Endothelial cell of umbilical vein (primary cell): ENCODE data around the gene GOLGA6L10.
"Not testable (repeated sequence)": the region's sequence is repeated elsewhere in the genome, so short reads cannot be mapped to it uniquely, and the experiment has no call there.

Source experiments
- EZH2 ChIP-seq: IDR thresholded peaks from 2 replicates; pipeline ENCODE4 v1.6.1; 2012; ENCODE audit warnings: borderline replicate concordance, low read depth, mild to moderate bottlenecking, moderate library complexity, low read length, inconsistent platforms; ENCODE audit not compliant: severe bottlenecking
- MYC ChIP-seq: IDR thresholded peaks from one replicate; pipeline ENCODE4 v1.6.1; 2011; ENCODE audit warnings: mild to moderate bottlenecking, low read depth, low read length
- POLR2A ChIP-seq: IDR thresholded peaks from 2 replicates; pipeline ENCODE4 v1.6.1; 2012; ENCODE audit warnings: low read depth, mild to moderate bottlenecking, control low read depth, low read length
- POLR2AphosphoS5 ChIP-seq: IDR thresholded peaks from 2 replicates; pipeline ENCODE4 v1.6.1; 2012; ENCODE audit warnings: low read depth, mild to moderate bottlenecking, control low read depth, low read length, moderate library complexity; ENCODE audit not compliant: insufficient read depth
- TF ChIP-seq, protein P1 (sequence below), 2 donors: IDR thresholded peaks; 1 replicate in 1 of 2; 2 replicates in 1 of 2; pipeline ENCODE4 v1.5.1; 2011; ENCODE audit warnings: low read length in 2 of 2, mild to moderate bottlenecking in 2 of 2, moderate library complexity in 2 of 2, control low read depth in 1 of 2, inconsistent platforms in 1 of 2, low read depth in 1 of 2; ENCODE audit not compliant: insufficient read depth in 1 of 2; ENCODE audit errors: extremely low read depth in 1 of 2

DNA sequence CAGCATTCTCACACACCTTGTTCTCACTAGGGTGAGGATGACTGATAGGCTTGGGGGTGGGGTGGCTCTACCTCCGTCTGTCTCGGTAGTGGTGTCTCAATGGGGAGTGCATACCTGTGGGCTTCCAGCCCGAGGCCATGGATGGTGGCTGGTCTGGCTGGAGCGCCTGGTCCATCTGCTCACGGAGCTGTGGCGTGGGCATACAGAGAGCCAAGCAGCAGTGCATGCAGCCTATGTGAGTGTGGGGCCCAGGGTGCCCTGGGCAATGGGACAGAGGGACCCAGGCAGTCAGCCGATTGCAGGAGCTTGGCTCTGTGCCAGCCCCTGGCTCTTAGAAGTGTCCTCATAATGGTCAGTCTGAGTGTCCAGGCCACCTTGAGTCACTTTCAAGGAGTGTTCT, 31.8 kb downstream of the GOLGA6L10 start:
- TF ChIP-seq, protein P1, sequence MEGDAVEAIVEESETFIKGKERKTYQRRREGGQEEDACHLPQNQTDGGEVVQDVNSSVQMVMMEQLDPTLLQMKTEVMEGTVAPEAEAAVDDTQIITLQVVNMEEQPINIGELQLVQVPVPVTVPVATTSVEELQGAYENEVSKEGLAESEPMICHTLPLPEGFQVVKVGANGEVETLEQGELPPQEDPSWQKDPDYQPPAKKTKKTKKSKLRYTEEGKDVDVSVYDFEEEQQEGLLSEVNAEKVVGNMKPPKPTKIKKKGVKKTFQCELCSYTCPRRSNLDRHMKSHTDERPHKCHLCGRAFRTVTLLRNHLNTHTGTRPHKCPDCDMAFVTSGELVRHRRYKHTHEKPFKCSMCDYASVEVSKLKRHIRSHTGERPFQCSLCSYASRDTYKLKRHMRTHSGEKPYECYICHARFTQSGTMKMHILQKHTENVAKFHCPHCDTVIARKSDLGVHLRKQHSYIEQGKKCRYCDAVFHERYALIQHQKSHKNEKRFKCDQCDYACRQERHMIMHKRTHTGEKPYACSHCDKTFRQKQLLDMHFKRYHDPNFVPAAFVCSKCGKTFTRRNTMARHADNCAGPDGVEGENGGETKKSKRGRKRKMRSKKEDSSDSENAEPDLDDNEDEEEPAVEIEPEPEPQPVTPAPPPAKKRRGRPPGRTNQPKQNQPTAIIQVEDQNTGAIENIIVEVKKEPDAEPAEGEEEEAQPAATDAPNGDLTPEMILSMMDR (IDR thresholded peaks at IDR 0.05; ENCODE audit: extremely low read depth in 1 of 2, insufficient read depth in 1 of 2, low read depth in 1 of 2, low read length in 2 of 2), result not testable (repeated sequence)
- not testable (repeated sequence) for TF ChIP-seq EZH2, POLR2A, POLR2AphosphoS5, MYC
